Thyroid gland (tissue), 4 donors: ENCODE data around the gene NDUFS8. TPM values are rescaled to one million over a fixed set of nuclear protein-coding genes. Genes with fewer than 3 reads are reported as not detected.

Source experiments
- DNase-seq, 2 donors: peaks; one replicate each; pipeline ENCODE4 v3.0.0-alpha.2; 2019
- H3K27ac ChIP-seq, 3 donors: fragments of 200-600 bp; sonication (generic); 1 replicate in 2 of 3; 2 replicates in 1 of 3; pipeline ENCODE4 v1.5.1; 2016 to 2019; ENCODE audit warnings: mild to moderate bottlenecking in 1 of 3, moderate library complexity in 1 of 3
- H3K27me3 ChIP-seq: fragments of 200-600 bp; sonication (generic); one replicate; pipeline ENCODE4 v1.5.1; 2019
- H3K36me3 ChIP-seq, 2 donors: fragments of 200-600 bp; sonication (generic); one replicate each; pipeline ENCODE4 v1.5.1; 2016 to 2019
- H3K4me1 ChIP-seq, 2 donors: fragments of 200-600 bp; sonication (generic); one replicate each; pipeline ENCODE4 v1.5.1; 2017 to 2019
- H3K4me3 ChIP-seq, 3 donors: fragments of 200-600 bp; sonication (generic); replicated peaks in 1 of 3; 1 replicate in 2 of 3; 2 replicates in 1 of 3; pipeline ENCODE4 v1.5.1; 2016; ENCODE audit warnings: mild to moderate bottlenecking in 1 of 3
- H3K9me3 ChIP-seq: fragments of 200-600 bp; sonication (generic); one replicate; pipeline ENCODE4 v1.5.1; 2017
- CTCF ChIP-seq, 6 experiments: fragments of 200-600 bp in 3 of 6; fragments of 450-650 bp in 3 of 6; sonication (generic) in 3 of 6; IDR thresholded peaks; one replicate each; pipeline ENCODE4 v1.5.1; 2016 to 2019; ENCODE audit warnings: antibody characterized with exemption in 6 of 6, mild to moderate bottlenecking in 2 of 6, inconsistent platforms in 1 of 6, moderate library complexity in 1 of 6
- POLR2A ChIP-seq, 2 donors: fragments of 450-650 bp; IDR thresholded peaks; one replicate each; pipeline ENCODE4 v1.6.1; 2017; ENCODE audit warnings: antibody characterized with exemption in 2 of 2, mild to moderate bottlenecking in 2 of 2, moderate library complexity in 1 of 2
- WGBS, 2 donors: methylation state at CpG; one replicate each; pipeline ENCODE4 v1.1.5; 2017; 5-methylcytosine and 5-hydroxymethylcytosine counted together
- intact Hi-C: fragments of 100-400 bp; cut with DNase I; formaldehyde crosslinking; loops from one replicate; pipeline ENCODE4 v1.15.1; 2023
- total RNA-seq, 4 donors: library from RNA; depleted of rRNA; stranded (reverse); fragments of >200 nt; gene quantifications; one replicate each; pipeline ENCODE4 v1.2.3, GENCODE V29; 2016

Gene NDUFS8
- total RNA-seq, 4 donors from 2014 or later, result 222 to 310 (median 254) TPM

- 82 to 84% methylated on average over 18 to 26 of the region's 27 CpGs for WGBS, 2 donors
- intact Hi-C loops, result no loop called here
These were observed 12.3 kb upstream of the NDUFS8 start for GRCh38 chr11:68017980-68018729.

GRCh38 chr11:68018730-68019190 is 11.7 kb upstream of the NDUFS8 start:
- Histone ChIP-seq H3K36me3 (no peaks in the 10 kb centered on the region), H3K27me3 (no peaks in the 10 kb centered on the region), H3K27ac (no peak overlapping the region), H3K9me3 (no peaks in the 10 kb centered on the region), H3K4me1 (peaks cover 0 to 19% of the 10 kb centered on the region in 2 donors), H3K4me3 (no peak overlapping the region)
- intact Hi-C loops, result no loop called here
- WGBS, 2 donors, result 93 to 95% methylated on average over 16 to 18 of the region's 18 CpGs
- DNase-seq, result no peak
- TF ChIP-seq POLR2A (IDR thresholded peaks at IDR 0.05), result no peak
- no peak for TF ChIP-seq CTCF (IDR thresholded peaks at IDR 0.05)

More at GRCh38 chr11:68017980-68018729, 12.3 kb upstream of the NDUFS8 start:
- Histone ChIP-seq H3K9me3 (no peaks in the 10 kb centered on the region), H3K4me3 (no peak overlapping the region), H3K27ac (no peak overlapping the region), H3K4me1 (peaks cover 0 to 23% of the 10 kb centered on the region in 2 donors), H3K27me3 (no peaks in the 10 kb centered on the region), H3K36me3 (no peaks in the 10 kb centered on the region)
- DNase-seq, result no peak
- TF ChIP-seq CTCF (IDR thresholded peaks at IDR 0.05) (no peak), POLR2A (IDR thresholded peaks at IDR 0.05) (no peak)

- Histone ChIP-seq H3K9me3 (no peaks in the 10 kb centered on the region), H3K27ac (no peak overlapping the region), H3K27me3 (no peaks in the 10 kb centered on the region), H3K4me3 (no peak overlapping the region), H3K4me1 (peaks cover 0 to 12% of the 10 kb centered on the region in 2 donors), H3K36me3 (no peaks in the 10 kb centered on the region)
- 92 to 94% methylated on average over 9 to 12 of the region's 12 CpGs for WGBS, 2 donors
- no peak for DNase-seq
- intact Hi-C loops, result no loop called here
- TF ChIP-seq CTCF (IDR thresholded peaks at IDR 0.05), result no peak
- no peak for TF ChIP-seq POLR2A (IDR thresholded peaks at IDR 0.05)
These were observed 11.0 kb upstream of the NDUFS8 start for GRCh38 chr11:68019486-68019885.

- Histone ChIP-seq H3K27ac (no peak overlapping the region), H3K36me3 (no peaks in the 10 kb centered on the region), H3K4me3 (no peak overlapping the region), H3K27me3 (no peaks in the 10 kb centered on the region), H3K9me3 (no peaks in the 10 kb centered on the region), H3K4me1 (peaks cover 0 to 6% of the 10 kb centered on the region in 2 donors)
- no peak for DNase-seq
- WGBS, 2 donors, result 51 to 59% methylated on average over 11 of the region's 11 CpGs
- intact Hi-C loops, result no loop called here
- TF ChIP-seq CTCF (IDR thresholded peaks at IDR 0.05) (peak in 1 of 6 experiments; percentile 17), POLR2A (IDR thresholded peaks at IDR 0.05) (no peak)
These were observed 9.9 kb upstream of the NDUFS8 start for GRCh38 chr11:68020575-68020974.

GRCh38 chr11:68021167-68021787 is 9.2 kb upstream of the NDUFS8 start:
- DNase-seq, result peak; percentile 53 to 57
- H3K9me3 ChIP-seq, result no peaks in the 10 kb centered on the region
- H3K27me3 ChIP-seq, result no peaks in the 10 kb centered on the region
- H3K4me3 ChIP-seq, result no peak overlapping the region
- WGBS, 2 donors, result 72 to 83% methylated on average over 14 to 20 of the region's 27 CpGs
- peak in 4 of 6 experiments; percentile 24 to 38 (median 36) for TF ChIP-seq CTCF (IDR thresholded peaks at IDR 0.05)
- TF ChIP-seq POLR2A (IDR thresholded peaks at IDR 0.05), result no peak
- H3K36me3 ChIP-seq, result no peaks in the 10 kb centered on the region
- no peak overlapping the region for H3K27ac ChIP-seq
- peaks cover 0 to 6% of the 10 kb centered on the region in 2 donors for H3K4me1 ChIP-seq
- intact Hi-C loops, result no loop called here
